GM12878 (cell line): ENCODE data around the gene GRIK3.

Source experiments
- HDGF ChIP-seq: fragments of 450-650 bp; IDR thresholded peaks from 2 replicates; pipeline ENCODE4 v1.6.1; 2016; ENCODE audit warnings: antibody characterized with exemption
- USF2 ChIP-seq: IDR thresholded peaks from 2 replicates; pipeline ENCODE4 v1.6.1; 2011; ENCODE audit warnings: low read depth, low read length, improper control_type of control experiment, borderline replicate concordance

DNA sequence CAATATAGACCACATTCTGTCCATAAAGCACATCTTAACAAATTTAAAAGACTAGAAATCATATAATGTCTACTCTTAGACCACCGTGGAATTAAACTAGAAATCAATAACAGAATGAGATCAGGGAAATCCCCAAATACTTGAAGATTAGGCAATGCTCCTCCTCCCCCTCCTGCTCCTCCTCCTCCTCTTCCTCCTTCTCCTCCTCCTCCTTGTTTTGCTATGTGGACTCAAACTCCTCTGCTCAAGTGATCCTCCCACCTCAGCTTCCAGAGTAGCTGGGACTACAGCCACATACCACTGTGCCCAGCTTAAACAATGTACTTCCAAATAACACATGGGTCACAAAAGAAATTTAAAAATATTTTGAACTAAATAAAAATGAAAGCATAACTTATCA lies 134.2 kb downstream of the GRIK3 start:
- no peak for TF ChIP-seq USF2
- TF ChIP-seq HDGF: no peak
